ENCODE data around the gene MRPS15.

MRPS15 gene

DNA sequence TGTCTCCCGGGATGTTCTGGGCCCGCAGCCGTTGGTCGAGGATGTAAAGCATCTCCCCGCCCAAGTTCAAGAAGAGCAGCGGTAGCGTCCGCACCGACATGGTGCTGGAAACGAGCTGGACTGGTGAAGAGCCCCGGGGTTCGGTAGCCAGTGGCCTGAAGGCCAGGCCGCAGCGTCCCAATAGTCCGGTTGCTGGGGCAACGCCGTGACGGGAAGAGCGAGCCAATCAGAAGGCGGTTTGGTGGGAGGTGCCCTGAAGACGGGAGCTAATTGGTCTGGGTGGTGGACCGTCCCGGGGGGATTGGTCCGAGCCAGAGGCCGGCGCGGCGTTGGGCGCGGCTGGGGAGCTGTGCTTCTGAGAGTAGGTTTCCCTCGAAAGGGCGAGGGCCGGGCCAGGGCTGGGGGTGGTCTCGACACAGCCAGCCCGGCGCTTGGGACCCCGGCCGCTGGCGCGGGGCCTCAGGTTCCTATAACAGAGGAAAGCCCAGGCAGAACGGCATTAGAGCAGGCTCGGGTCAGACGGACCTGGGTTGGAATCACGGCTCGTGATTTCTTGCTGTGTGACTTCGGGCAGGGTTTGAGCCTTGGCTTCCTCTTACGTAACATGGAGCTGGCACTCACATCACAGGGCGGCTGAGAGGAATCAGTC, 13.8 kb downstream of the MRPS15 start, which contains the start of gene OSCP1 (continued):
- TF ChIP-seq ZNF513 (tag by site-specific recombination; IDR thresholded peaks at IDR 0.05) (no peak), PATZ1 (tag by site-specific recombination; IDR thresholded peaks at IDR 0.05) (no peak; the same call in 1 of the 2 replicates), ZNF555 (tag by site-specific recombination; conservative IDR thresholded peaks at IDR 0.05) (no peak), TSHZ1 (tag by site-specific recombination; IDR thresholded peaks at IDR 0.05; ENCODE audit: borderline replicate concordance) (no peak), ZNF658 (tag by site-specific recombination; IDR thresholded peaks at IDR 0.05) (no peak), ZNF639 (tag by site-specific recombination; IDR thresholded peaks at IDR 0.05) (no peak), ZFHX2 (tag by site-specific recombination; conservative IDR thresholded peaks at IDR 0.05) (no peak), ZNF311 (tag by site-specific recombination; IDR thresholded peaks at IDR 0.05; ENCODE audit: borderline replicate concordance) (no peak), ZBTB11 (tag by site-specific recombination; conservative IDR thresholded peaks at IDR 0.05; ENCODE audit: low read depth) (peak; percentile 33; the same call in 1 of the 2 replicates), GFI1B (tag by site-specific recombination; IDR thresholded peaks at IDR 0.05) (peak; percentile 84), SP7 (tag by site-specific recombination; IDR thresholded peaks at IDR 0.05) (peak; percentile 64), ZNF623 (tag by site-specific recombination; IDR thresholded peaks at IDR 0.05) (no peak), ZSCAN30 (tag by site-specific recombination; IDR thresholded peaks at IDR 0.05) (peak; percentile 62; the same call in 1 of the 2 replicates), SETDB1 (IDR thresholded peaks at IDR 0.05; ENCODE audit: insufficient read length, low read length) (peak; percentile 73), HOXD13 (CRISPR knock-in tag; IDR thresholded peaks at IDR 0.05; ENCODE audit: borderline replicate concordance) (no peak), ZNF510 (tag by site-specific recombination; IDR thresholded peaks at IDR 0.05; ENCODE audit: insufficient replicate concordance) (no peak), ZNF19 (tag by site-specific recombination; IDR thresholded peaks at IDR 0.05; ENCODE audit: low read depth) (no peak), ZSCAN16 (tag by site-specific recombination; IDR thresholded peaks at IDR 0.05) (no peak), ZNF791 (tag by site-specific recombination; IDR thresholded peaks at IDR 0.05) (no peak), ZNF302 (tag by site-specific recombination; IDR thresholded peaks at IDR 0.05; ENCODE audit: low read depth) (no peak), BCL6B (tag by site-specific recombination; IDR thresholded peaks at IDR 0.05) (peak; percentile 80)
- TF ChIP-seq, protein P1, sequence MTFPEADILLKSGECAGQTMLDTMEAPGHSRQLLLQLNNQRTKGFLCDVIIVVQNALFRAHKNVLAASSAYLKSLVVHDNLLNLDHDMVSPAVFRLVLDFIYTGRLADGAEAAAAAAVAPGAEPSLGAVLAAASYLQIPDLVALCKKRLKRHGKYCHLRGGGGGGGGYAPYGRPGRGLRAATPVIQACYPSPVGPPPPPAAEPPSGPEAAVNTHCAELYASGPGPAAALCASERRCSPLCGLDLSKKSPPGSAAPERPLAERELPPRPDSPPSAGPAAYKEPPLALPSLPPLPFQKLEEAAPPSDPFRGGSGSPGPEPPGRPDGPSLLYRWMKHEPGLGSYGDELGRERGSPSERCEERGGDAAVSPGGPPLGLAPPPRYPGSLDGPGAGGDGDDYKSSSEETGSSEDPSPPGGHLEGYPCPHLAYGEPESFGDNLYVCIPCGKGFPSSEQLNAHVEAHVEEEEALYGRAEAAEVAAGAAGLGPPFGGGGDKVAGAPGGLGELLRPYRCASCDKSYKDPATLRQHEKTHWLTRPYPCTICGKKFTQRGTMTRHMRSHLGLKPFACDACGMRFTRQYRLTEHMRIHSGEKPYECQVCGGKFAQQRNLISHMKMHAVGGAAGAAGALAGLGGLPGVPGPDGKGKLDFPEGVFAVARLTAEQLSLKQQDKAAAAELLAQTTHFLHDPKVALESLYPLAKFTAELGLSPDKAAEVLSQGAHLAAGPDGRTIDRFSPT (tag by site-specific recombination; IDR thresholded peaks at IDR 0.05), result no peak
- TF ChIP-seq, protein P2, sequence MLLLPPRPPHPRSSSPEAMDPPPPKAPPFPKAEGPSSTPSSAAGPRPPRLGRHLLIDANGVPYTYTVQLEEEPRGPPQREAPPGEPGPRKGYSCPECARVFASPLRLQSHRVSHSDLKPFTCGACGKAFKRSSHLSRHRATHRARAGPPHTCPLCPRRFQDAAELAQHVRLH (tag by site-specific recombination; IDR thresholded peaks at IDR 0.05), result peak; percentile 27; the same call in 1 of the 2 replicates
